GM18505 (cell line): ENCODE data around the gene TMCO5A.

ENCODE experiments used
- ATAC-seq: cut with Tn5 transposase; IDR thresholded peaks from one replicate; pipeline ENCODE4 v1.9.1; 2021; ENCODE audit not compliant: unreplicated experiment
- POLR2A ChIP-seq: IDR thresholded peaks from 4 replicates; pipeline ENCODE4 v1.6.1; 2011; ENCODE audit warnings: borderline replicate concordance; ENCODE audit not compliant: insufficient read depth, insufficient read length; ENCODE audit errors: extremely low read depth

TMCO5A gene

DNA sequence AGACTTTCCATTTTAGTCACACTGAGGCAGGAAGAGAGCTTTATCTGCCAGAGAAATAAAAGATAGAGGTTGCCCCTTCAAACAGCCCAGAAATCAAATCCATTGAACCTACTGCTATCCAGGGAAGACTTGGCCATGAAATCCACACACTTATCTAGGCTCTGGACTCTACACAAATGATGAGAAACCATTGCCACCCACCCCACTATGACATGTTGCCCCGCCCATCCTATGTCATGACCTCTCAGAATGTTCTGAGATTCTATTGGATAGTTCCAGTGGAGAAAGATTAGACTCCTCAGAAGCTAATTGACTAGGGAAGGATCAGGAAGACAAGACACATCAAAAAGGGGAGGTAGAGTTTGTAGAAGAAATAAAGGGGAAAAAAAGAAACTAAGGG lies at the start of gene TMCO5A:
TMCO5A (plus strand) TSS at position 301 of the 400 bp plus-strand sequence. CDS start 1,684 bp downstream, outside the sequence.
- no peak for ATAC-seq
- no peak for TF ChIP-seq POLR2A

DNA sequence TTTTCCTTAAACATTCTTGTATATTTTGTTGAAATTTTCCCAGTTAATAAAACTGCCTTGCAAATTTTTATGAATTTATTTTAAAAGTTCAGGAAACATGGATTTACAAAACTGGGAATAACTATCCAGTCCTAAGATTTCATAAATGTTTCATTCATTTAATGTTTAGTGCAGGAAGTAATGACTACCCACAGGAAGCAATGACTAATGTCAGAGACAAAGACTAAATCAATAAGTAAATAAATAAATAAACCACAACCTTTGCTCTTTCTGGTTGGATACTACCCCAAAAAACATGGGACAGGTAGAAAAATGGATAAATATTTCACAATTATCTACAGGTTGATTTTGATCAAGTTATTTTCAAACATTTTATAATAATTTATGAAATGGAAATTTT lies 48.8 kb upstream of the TMCO5A start:
- no peak for ATAC-seq
- no peak for TF ChIP-seq POLR2A

DNA sequence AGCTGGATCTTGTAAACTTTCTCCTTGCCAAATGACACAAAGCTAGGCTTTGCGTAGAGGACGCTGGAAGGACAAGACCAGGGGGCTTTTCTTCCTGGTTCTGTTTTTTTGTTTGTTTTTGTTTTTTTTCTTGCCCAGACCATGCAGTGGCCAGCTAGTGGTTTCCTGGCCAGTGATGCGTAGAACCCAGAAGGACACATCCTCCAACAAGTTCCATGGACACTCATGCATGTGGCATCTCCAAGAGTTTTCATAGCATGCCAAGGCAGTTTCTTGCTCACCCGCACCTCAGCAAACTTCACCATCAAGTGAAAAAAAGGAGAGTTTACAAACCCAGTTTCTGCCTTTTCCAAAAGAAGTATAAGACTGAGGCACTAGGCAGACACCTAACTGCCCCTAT lies 46.1 kb upstream of the TMCO5A start:
- no peak for TF ChIP-seq POLR2A
- ATAC-seq = no peak

DNA sequence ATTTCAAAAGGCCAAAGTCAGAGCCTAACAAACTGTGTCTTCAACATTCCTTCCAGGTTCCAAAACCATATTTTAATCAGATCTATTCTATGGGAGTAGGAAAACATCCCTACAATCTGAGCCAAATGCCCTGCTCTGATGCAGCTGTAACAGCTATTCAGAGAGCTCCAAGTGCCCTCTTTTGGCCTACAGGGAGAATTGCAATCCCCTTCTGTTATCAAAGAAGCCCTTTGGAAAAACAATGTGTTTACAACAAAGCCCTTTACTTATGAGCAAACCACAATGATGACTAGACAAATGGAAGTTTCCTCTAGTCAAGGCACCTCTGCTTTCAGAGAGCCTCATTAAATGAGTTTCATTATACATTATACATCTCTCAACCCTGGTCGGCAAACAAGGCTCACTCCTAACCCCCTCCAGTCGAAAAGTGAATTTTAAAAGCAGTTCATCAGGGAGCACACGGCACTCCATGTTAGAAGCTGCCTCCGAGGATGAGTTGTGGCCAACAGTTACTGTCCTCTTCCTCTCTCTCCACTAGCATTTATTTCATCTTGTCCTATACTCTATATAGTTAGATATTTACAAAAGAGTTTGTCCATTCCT lies 42.6 kb upstream of the TMCO5A start:
- no peak for ATAC-seq
- TF ChIP-seq POLR2A = no peak

DNA sequence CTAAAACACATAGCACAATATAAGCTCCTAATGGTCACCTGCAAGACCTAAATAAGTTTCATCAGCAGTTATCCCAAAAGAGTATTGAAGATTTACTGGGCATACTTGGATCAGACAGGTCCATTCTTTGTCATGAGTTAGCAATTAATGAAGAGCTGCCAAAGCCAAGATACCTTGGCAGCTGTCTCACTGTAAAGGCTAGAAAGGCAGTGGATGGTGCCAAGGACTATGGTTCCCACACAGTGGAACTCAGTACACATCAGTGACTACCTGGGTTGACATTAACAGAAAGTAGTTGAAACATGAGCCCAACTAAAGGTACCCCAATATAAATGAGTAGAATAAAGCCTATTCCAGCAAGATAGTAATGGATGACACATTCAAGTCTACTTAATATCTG lies 41.1 kb upstream of the TMCO5A start:
- TF ChIP-seq POLR2A = no peak
- ATAC-seq = no peak

DNA sequence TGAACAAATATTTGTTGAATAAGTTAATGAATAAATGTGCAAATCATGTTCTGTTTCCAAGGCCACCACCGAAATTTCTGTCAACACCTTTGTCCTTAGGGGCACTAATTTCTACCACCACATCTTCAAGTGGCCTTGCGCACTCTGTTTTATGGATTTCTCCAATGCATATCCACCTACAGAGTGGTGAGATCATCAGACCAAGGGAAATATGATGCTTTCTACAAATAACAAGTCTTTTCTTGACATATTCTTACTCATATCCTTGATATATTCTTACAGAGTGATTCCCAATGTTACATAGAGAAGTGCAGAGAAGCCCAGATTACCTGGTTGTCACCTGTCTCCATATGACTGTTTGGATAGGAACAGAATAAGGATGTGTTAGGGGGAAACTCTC lies 36.1 kb upstream of the TMCO5A start:
- TF ChIP-seq POLR2A = no peak
- no peak for ATAC-seq

DNA sequence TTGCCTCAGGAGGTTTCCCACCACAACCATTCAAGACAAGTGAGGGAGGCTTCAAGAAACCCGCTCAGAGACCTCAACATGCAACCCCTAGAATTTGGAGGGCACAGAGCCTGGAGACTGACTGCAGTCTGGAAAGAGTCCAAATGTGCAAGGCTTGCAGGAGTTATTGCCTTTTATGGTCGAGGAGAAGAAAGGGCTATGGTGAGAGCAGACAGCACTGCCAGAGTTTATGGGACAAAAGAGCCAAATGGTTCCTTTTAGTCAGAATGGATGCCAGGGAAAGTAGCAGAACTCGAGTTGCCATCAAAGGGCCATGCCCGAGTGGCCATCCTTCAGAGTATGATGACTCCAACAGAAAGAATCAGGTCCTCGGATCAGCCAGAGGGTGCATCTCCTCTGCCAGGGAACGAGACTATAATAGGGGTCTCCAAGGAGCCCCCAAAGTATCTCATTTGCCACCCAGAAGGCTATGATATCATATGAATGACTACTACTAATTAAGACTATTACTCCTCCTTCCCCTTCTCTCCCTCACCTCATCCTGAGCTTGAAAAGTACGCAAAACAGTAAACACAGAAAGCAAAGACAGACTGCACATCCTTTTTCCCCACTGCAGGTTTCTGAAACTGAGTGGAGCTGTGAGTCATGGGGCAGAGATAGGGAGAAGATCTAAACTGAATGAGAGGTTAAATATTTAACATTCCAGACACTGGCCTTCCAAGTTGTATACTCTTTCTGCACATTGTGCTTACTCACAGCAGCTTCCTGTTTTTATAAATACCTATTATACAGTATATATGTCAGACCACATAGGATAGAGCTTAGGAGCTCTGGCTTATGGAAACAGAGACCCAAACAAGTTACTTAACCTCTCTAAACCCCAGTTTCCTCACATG lies 33.9 kb upstream of the TMCO5A start:
- TF ChIP-seq POLR2A = no peak
- no peak for ATAC-seq

DNA sequence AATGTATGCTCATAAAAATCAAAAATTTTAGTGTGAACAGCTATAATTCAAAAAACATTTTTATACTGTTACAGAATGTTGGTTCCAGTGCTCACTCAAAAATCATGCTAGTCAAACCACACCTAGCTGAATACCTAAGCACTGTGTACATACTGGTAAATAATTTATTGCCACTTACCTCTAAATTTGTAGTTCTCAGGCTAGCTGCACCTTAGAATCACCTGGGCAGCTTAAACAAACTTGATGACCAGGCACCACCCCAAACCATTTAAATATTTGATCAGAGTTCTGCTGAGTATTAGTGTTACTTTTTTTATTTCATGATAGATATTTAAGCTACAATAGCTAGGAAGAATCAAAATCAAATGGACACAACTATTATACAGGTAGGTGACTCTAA lies 32.3 kb upstream of the TMCO5A start:
- no peak for ATAC-seq
- TF ChIP-seq POLR2A = no peak

DNA sequence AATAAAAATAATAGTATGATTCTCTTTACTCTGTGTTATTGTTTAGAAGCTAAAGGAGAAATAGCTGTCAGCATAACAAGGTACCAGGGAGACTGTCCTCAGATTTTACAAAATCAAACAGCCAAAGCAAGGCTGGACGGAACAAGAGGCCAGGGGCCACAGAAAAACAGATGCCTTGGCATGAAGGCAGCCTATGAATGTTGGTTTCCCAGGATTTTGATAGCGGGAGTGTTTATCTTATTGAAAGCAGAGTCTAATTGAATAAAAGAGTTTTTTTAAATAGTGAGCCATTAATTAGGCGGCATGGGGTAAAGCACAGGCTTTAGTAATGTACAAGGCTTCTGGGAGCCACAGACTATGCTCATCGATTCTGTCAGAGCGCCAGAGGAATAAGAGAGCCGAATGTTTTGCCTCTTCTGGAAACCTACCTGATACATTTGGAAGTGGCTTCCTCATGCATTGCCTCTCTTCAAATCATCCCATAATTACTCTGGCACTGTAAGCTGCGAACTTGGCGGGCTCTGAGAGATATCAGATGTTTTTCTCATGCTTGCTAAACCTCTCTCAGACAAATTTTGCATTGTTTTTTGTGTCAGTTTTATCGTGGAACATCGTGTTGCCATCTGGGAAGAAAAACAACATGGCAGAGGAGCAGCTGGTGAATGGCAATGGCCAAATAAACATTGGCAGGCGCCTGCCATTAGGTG lies 30.4 kb upstream of the TMCO5A start:
- ATAC-seq = no peak
- TF ChIP-seq POLR2A = no peak

DNA sequence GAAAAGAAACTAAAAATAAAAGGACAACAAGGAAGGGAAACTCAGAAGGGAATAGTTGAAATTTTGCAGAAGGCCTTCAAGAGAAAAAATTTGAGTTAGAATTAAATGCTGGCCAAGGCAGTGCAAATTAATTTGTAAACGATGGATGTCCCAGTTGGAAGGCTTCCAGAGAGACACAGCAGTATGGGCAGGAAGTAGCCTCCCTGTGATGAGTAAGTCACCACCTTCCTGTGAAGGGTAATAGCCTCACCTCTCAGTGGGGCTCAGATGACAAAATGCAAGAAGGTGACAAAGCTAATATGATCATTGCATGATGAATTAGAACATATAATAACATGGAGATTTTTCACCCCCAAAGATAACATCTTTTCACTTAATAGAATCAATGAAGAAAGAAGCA lies 27.3 kb upstream of the TMCO5A start:
- TF ChIP-seq POLR2A = no peak
- ATAC-seq = no peak

DNA sequence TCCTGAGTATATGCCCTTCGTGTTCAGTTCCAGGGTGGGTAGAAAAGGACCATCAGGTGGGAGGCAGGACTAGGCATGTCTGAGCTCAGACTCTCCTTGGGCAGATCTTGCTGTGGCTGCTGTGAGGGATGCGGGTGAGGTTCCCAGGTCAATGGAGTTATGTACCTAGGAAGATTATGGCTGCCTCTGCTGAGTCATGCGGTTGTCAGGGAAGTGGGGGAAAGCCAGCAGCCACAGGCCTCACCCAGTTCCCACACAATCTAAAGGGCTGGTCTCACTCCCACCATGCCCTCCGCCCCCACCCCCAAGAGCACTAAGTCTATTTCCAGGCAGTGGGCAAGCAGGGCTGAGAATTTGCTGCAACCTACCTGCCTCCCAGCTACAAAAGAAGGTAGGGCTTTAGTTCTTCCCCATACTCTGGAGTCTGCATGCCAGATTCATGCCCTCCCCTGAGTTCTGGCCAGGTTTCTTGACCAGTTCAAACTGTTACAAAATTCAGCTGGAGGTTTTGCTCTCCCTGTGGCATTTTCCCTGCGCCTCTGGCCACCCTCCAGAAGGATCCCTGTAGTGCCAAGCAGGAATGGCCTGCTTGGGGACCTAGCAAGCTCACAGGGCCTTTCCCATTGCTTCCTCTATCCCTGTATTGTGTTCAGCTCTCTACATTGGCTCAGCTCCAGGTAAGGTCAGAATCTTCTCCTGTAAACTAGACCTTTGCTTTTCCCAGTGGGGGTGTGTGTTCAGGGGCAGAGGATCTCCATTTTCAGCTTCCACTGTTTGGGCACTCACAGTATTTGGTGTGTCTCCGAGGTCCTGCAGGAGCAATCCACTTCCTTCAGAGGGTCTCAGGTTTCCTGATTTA lies 12.7 kb upstream of the TMCO5A start:
- ATAC-seq = no peak
- no peak for TF ChIP-seq POLR2A

DNA sequence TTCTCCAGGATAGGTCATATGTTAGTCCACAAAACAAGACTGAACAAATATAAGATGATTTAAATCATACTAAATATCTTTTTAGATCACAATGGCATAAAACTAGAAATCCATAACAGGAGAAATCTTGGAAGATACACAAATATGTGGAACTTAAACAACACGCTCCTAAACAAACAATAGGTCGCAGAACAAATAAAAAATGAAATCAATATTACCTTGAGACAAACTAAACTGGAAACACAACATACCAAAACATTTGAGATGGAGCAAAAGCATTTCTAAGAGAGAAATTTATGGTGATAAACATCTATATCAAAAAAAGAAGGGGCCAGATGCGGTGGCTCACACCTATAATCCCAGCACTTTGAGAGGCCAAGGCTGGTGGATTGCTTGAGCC lies 8.3 kb upstream of the TMCO5A start:
- TF ChIP-seq POLR2A = no peak
- ATAC-seq = no peak

DNA sequence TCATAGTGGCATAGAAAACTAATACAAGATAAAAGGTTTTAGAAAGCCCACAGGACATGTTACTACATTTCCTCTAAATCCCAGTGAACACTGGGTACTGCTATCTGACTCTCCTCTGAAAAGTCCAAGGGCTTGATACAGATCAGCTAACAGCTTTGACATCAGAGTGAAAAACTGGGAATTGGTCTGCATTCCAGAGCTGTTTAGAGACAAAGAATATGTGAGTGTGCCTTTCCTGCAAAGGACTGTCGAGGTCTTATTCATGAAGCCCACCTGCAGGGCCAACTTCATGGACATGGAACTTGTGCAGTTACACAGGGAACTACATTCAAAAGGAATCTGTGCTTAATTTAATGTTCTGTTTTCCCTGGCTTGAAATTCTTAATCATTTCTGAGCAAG lies 5.2 kb upstream of the TMCO5A start:
- ATAC-seq = no peak
- TF ChIP-seq POLR2A = no peak
